OCI-LY1 (cell line): ENCODE data around the gene NAV2.

ENCODE experiments used
- H2AFZ ChIP-seq: fragments of 200-600 bp; sonication (generic), shearing (Covaris generic); 2 replicates; pipeline ENCODE4 v1.6.0; 2014; ENCODE audit warnings: antibody characterized with exemption, mild to moderate bottlenecking, low read length
- H3F3A ChIP-seq: fragments of 200-600 bp; sonication (generic), shearing (Covaris generic); 2 replicates; pipeline ENCODE4 v1.6.0; 2014; ENCODE audit warnings: mild to moderate bottlenecking, antibody characterized with exemption, low read length, moderate library complexity; ENCODE audit not compliant: insufficient read depth
- H3K27ac ChIP-seq: fragments of 200-600 bp; sonication (generic); 2 replicates; pipeline ENCODE4 v1.5.1; 2014; ENCODE audit warnings: low read length, mixed run types, mild to moderate bottlenecking, low read depth; ENCODE audit not compliant: poor library complexity, severe bottlenecking
- H3K27me3 ChIP-seq: fragments of 200-600 bp; sonication (generic); 2 replicates; pipeline ENCODE4 v1.6.0; 2014; ENCODE audit warnings: antibody characterized with exemption, mild to moderate bottlenecking, low read length, moderate library complexity; ENCODE audit not compliant: insufficient read depth
- H3K36me3 ChIP-seq: fragments of 200-600 bp; sonication (generic); 2 replicates; pipeline ENCODE4 v1.6.1; 2014; ENCODE audit warnings: mild to moderate bottlenecking, antibody characterized with exemption, low read length, moderate library complexity, mixed read lengths; ENCODE audit not compliant: insufficient read depth
- H3K4me1 ChIP-seq: fragments of 200-600 bp; sonication (generic); 2 replicates; pipeline ENCODE4 v1.5.1; 2014; ENCODE audit warnings: mild to moderate bottlenecking, low read length, moderate library complexity; ENCODE audit not compliant: insufficient read depth, severe bottlenecking
- H3K4me2 ChIP-seq: fragments of 200-600 bp; sonication (generic), shearing (Covaris generic); 2 replicates; pipeline ENCODE4 v1.6.1; 2014; ENCODE audit warnings: low read length
- H3K4me3 ChIP-seq: fragments of 200-600 bp; sonication (generic); 2 replicates; pipeline ENCODE4 v1.5.1; 2014; ENCODE audit warnings: low read length, low read depth, mild to moderate bottlenecking, mixed read lengths; ENCODE audit not compliant: poor library complexity, severe bottlenecking
- H3K79me2 ChIP-seq: fragments of 200-600 bp; shearing (Covaris generic); 2 replicates; pipeline ENCODE4 v1.6.1; 2016; ENCODE audit warnings: mixed run types, low read length, mixed read lengths; ENCODE audit not compliant: insufficient read depth
- H3K9ac ChIP-seq: fragments of 200-600 bp; sonication (generic), shearing (Covaris generic); 2 replicates; pipeline ENCODE4 v1.6.1; 2014; ENCODE audit warnings: mild to moderate bottlenecking, low read length, mixed read lengths
- H3K9me2 ChIP-seq: fragments of 200-600 bp; sonication (generic), shearing (Covaris generic); 2 replicates; pipeline ENCODE4 v1.6.1; 2014; ENCODE audit warnings: low read depth, mild to moderate bottlenecking, low read length, mixed read lengths
- H3K9me3 ChIP-seq: fragments of 200-600 bp; shearing (Covaris generic); 2 replicates; pipeline ENCODE4 v1.6.1; 2014; ENCODE audit warnings: low read length, mixed read lengths
- H4K20me1 ChIP-seq: fragments of 200-600 bp; sonication (generic), shearing (Covaris generic); 2 replicates; pipeline ENCODE4 v1.6.0; 2016; ENCODE audit warnings: mild to moderate bottlenecking, low read length; ENCODE audit not compliant: insufficient read depth
- CTCF ChIP-seq: fragments of 200-600 bp; sonication (generic), shearing (Covaris generic); IDR thresholded peaks from 2 replicates; pipeline ENCODE4 v1.5.1; 2017; ENCODE audit warnings: mild to moderate bottlenecking, antibody characterized with exemption, low read length, moderate library complexity, mixed read lengths
- EZH2 ChIP-seq: fragments of 200-600 bp; sonication (generic), shearing (Covaris generic); IDR thresholded peaks from 2 replicates; pipeline ENCODE4 v1.8.0; 2017; ENCODE audit warnings: borderline replicate concordance, mixed run types, mild to moderate bottlenecking, antibody characterized with exemption, low read length, moderate library complexity, mixed read lengths

The NAV2 gene

GRCh38 chr11:19730373-19730772 is 17.7 kb downstream of the NAV2 start:
- Histone ChIP-seq H3K9me2 (no peaks in the 10 kb centered on the region), H3K9ac (no peak overlapping the region), H3K27me3 (no peaks in the 10 kb centered on the region; the same call in 1 of the 2 replicates), H4K20me1 (no peaks in the 10 kb centered on the region), H3K27ac (no peak overlapping the region), H3F3A (no peaks in the 10 kb centered on the region), H3K4me2 (no peak overlapping the region), H3K4me3 (no peak overlapping the region), H3K36me3 (no peaks in the 10 kb centered on the region), H3K4me1 (no peaks in the 10 kb centered on the region), H3K79me2 (no peaks in the 10 kb centered on the region), H3K9me3 (no peaks in the 10 kb centered on the region), H2AFZ (no peak overlapping the region)
- TF ChIP-seq EZH2 (no peak), CTCF (no peak)

- Histone ChIP-seq H3K36me3 (no peaks in the 10 kb centered on the region), H3F3A (no peaks in the 10 kb centered on the region), H3K79me2 (no peaks in the 10 kb centered on the region)
Measured at GRCh38 chr11:19734171-19734570, 21.5 kb downstream of the NAV2 start.

GRCh38 chr11:19735157-19735908 is 22.7 kb downstream of the NAV2 start:
- Histone ChIP-seq H3K4me1 (no peaks in the 10 kb centered on the region), H3K36me3 (no peaks in the 10 kb centered on the region), H3K27me3 (no peaks in the 10 kb centered on the region; the same call in 1 of the 2 replicates), H3K9me3 (no peaks in the 10 kb centered on the region), H4K20me1 (no peaks in the 10 kb centered on the region), H3K4me2 (no peak overlapping the region), H3F3A (no peaks in the 10 kb centered on the region), H3K27ac (no peak overlapping the region), H2AFZ (no peak overlapping the region), H3K9me2 (no peaks in the 10 kb centered on the region), H3K79me2 (no peaks in the 10 kb centered on the region), H3K9ac (no peak overlapping the region), H3K4me3 (no peak overlapping the region)
- TF ChIP-seq CTCF (no peak), EZH2 (no peak)

More at GRCh38 chr11:19734171-19734570, 21.5 kb downstream of the NAV2 start:
- no peak overlapping the region for H3K9ac ChIP-seq
- H3K27me3 ChIP-seq, result no peaks in the 10 kb centered on the region; the same call in 1 of the 2 replicates
- H3K9me3 ChIP-seq, result no peaks in the 10 kb centered on the region
- no peak overlapping the region for H3K4me2 ChIP-seq
- H2AFZ ChIP-seq, result no peak overlapping the region
- H3K9me2 ChIP-seq, result no peaks in the 10 kb centered on the region
- H4K20me1 ChIP-seq, result no peaks in the 10 kb centered on the region
- TF ChIP-seq EZH2, result no peak
- no peak for TF ChIP-seq CTCF
- H3K4me3 ChIP-seq, result no peak overlapping the region
- no peak overlapping the region for H3K27ac ChIP-seq
- H3K4me1 ChIP-seq, result no peaks in the 10 kb centered on the region
